A549 (cell line): ENCODE results near the gene NIT2.

Source experiments
- CBX8 ChIP-seq: fragments of 200-600 bp; sonication (generic); IDR thresholded peaks from 2 replicates; pipeline ENCODE4 v1.6.1; 2016
- JUN ChIP-seq, 2 experiments: fragments of >200 bp; sonication (Bioruptor Twin); formaldehyde crosslinking; IDR thresholded peaks; 2 replicates in 1 of 2; 3 replicates in 1 of 2; pipeline ENCODE4 v1.6.1; 2016 to 2017
- KDM5A ChIP-seq: fragments of 200-600 bp; sonication (generic); IDR thresholded peaks from 2 replicates; pipeline ENCODE4 v1.6.1; 2016; ENCODE audit warnings: antibody characterized with exemption, mild to moderate bottlenecking
- RAD21 ChIP-seq, 2 experiments: fragments of >200 bp in 1 of 2; sonication (Bioruptor Twin) in 1 of 2; formaldehyde crosslinking in 1 of 2; IDR thresholded peaks in 1 of 2; conservative IDR thresholded peaks in 1 of 2; 2 replicates in 1 of 2; 3 replicates in 1 of 2; pipeline ENCODE4 v1.6.1; 2012 to 2018; ENCODE audit warnings: inconsistent platforms in 1 of 2
- RFX5 ChIP-seq: fragments of 450-650 bp; IDR thresholded peaks from 2 replicates; pipeline ENCODE4 v1.7.1; 2014; ENCODE audit warnings: antibody characterized with exemption, mild to moderate bottlenecking, moderate library complexity
- ZSCAN20 ChIP-seq: fragments of 250-450 bp; sonication (Bioruptor Pico); IDR thresholded peaks from 2 replicates; pipeline ENCODE4 v1.8.0; 2022; ENCODE audit warnings: mild to moderate bottlenecking, moderate library complexity
- TF ChIP-seq, protein P1 (sequence below): fragments of >200 bp; sonication (Bioruptor Twin); formaldehyde crosslinking; IDR thresholded peaks from 3 replicates; pipeline ENCODE4 v1.5.1; 2016
- TF ChIP-seq, protein P2 (sequence below): IDR thresholded peaks from 2 replicates; pipeline ENCODE4 v1.6.1; 2012

DNA sequence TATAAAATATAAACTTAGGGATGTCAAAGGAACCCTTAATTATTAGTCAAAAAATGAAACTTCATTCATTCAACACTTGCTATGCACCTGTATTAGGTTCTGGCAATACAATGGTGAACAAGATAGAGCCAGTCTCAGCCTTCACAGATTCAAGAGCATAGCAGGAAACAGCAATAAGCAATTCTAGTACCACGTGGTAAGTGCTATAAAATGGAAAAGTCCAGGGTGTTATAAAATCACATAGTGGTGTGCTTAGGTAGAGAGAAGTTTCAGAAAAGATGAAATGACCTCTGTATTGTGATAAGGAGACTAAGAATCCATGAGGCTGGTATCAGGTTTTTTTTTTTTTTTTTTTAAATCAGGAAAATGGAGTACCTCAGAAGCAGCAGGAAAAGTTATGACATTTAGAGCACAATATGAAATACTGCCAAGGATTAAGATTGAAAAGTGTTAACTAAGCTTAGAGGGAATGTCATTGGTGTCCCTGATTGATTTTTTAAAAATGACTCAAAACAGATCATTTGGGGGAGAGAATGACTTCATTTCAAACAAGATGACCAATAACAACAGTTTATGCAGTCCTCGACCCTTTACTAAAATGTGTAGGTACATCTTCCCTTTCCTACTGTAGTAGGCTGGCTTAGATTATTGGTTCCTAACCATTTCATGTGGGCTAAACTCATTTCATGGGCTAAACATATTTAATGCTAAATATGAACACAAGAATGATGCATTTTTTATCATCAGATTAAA lies 61.3 kb downstream of the NIT2 start:
- TF ChIP-seq, protein P1, sequence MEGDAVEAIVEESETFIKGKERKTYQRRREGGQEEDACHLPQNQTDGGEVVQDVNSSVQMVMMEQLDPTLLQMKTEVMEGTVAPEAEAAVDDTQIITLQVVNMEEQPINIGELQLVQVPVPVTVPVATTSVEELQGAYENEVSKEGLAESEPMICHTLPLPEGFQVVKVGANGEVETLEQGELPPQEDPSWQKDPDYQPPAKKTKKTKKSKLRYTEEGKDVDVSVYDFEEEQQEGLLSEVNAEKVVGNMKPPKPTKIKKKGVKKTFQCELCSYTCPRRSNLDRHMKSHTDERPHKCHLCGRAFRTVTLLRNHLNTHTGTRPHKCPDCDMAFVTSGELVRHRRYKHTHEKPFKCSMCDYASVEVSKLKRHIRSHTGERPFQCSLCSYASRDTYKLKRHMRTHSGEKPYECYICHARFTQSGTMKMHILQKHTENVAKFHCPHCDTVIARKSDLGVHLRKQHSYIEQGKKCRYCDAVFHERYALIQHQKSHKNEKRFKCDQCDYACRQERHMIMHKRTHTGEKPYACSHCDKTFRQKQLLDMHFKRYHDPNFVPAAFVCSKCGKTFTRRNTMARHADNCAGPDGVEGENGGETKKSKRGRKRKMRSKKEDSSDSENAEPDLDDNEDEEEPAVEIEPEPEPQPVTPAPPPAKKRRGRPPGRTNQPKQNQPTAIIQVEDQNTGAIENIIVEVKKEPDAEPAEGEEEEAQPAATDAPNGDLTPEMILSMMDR, result no peak
- TF ChIP-seq RAD21 (conservative IDR thresholded peaks at IDR 0.05 in 1 of 2, IDR thresholded peaks at IDR 0.05 in 1 of 2), result no peak
- no peak for TF ChIP-seq JUN (IDR thresholded peaks at IDR 0.05)
- no peak for TF ChIP-seq RFX5
- TF ChIP-seq CBX8, result no peak
- TF ChIP-seq ZSCAN20 (CRISPR knock-in tag), result no peak
- TF ChIP-seq, protein P2, sequence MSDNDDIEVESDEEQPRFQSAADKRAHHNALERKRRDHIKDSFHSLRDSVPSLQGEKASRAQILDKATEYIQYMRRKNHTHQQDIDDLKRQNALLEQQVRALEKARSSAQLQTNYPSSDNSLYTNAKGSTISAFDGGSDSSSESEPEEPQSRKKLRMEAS, result no peak
- no peak for TF ChIP-seq KDM5A
